Panc1 (cell line): ENCODE data around the gene EVI5. TPM values are rescaled to one million over a fixed set of nuclear protein-coding genes. Genes with fewer than 3 reads are reported as not detected.
A peak's percentile ranks its signal among the peaks of the same experiment; 100 is the strongest.

Source experiments
- ATAC-seq: fragments of 200-7000 bp; cut with Tn5 transposase; 2 replicates; pipeline ENCODE4 v1.9.1; 2020; ENCODE audit warnings: mild to moderate bottlenecking, moderate library complexity
- BruUV-seq: library from RNA; stranded (reverse); fragments of 400-500 nt; replicated peaks from 2 replicates; lab custom pipeline; 2021; lab: Mats Ljungman, UMichigan
- CTCF ChIA-PET: fragments of 300-600 bp; sonication (Branson Sonifier 250); formaldehyde crosslinking; loops from one replicate; lab custom pipeline; 2022; ENCODE audit warnings: antibody characterized with exemption; lab: Charles Lee
- POLR2A ChIA-PET: fragments of 300-600 bp; sonication (Branson Sonifier 250); formaldehyde crosslinking; loops from one replicate; lab custom pipeline; 2022; ENCODE audit warnings: antibody characterized with exemption; lab: Charles Lee
- DNase-seq: peaks from one replicate; pipeline ENCODE4 v3.0.0-alpha.2; 2010; ENCODE audit warnings: low read depth, low spot score
- H3K27ac ChIP-seq: 2 replicates; pipeline ENCODE4 v1.5.1; 2011; ENCODE audit warnings: mild to moderate bottlenecking, low read length, inconsistent platforms
- H3K27me3 ChIP-seq: fragments of 200-500 bp; sonication (Bioruptor generic); 2 replicates; pipeline ENCODE4 v1.6.0; 2014; ENCODE audit warnings: low read length, inconsistent platforms; ENCODE audit not compliant: control insufficient read depth, insufficient read depth
- H3K36me3 ChIP-seq: fragments of 200-500 bp; sonication (Bioruptor generic); 2 replicates; pipeline ENCODE4 v1.5.1; 2014; ENCODE audit warnings: inconsistent platforms, mild to moderate bottlenecking, low read length, moderate library complexity; ENCODE audit not compliant: control insufficient read depth, insufficient read depth
- H3K4me1 ChIP-seq: 2 replicates; pipeline ENCODE4 v1.5.1; 2011; ENCODE audit warnings: inconsistent platforms, mild to moderate bottlenecking, low read length, moderate library complexity; ENCODE audit not compliant: control insufficient read depth, insufficient read depth
- H3K4me3 ChIP-seq, 2 experiments: 2 replicates each; pipeline ENCODE4 v1.5.1; 2011 to 2012; ENCODE audit warnings: low read depth in 2 of 2, low read length in 2 of 2, mild to moderate bottlenecking in 2 of 2, inconsistent platforms in 1 of 2, moderate library complexity in 1 of 2
- H3K9me3 ChIP-seq: fragments of 200-500 bp; sonication (Bioruptor generic); 2 replicates; pipeline ENCODE4 v1.5.1; 2014; ENCODE audit warnings: low read depth, mild to moderate bottlenecking, inconsistent platforms, low read length, moderate library complexity; ENCODE audit not compliant: control insufficient read depth, insufficient read depth
- CTCF ChIP-seq: fragments of 450-650 bp; IDR thresholded peaks from 2 replicates; pipeline ENCODE4 v1.5.1; 2017; ENCODE audit warnings: mild to moderate bottlenecking
- POLR2AphosphoS5 ChIP-seq: IDR thresholded peaks from 2 replicates; pipeline ENCODE4 v1.6.1; 2012; ENCODE audit warnings: mild to moderate bottlenecking, low read depth, low read length, moderate library complexity
- REST ChIP-seq, 2 experiments: IDR thresholded peaks; 2 replicates each; pipeline ENCODE4 v1.6.1; 2011 to 2012; ENCODE audit warnings: low read depth in 2 of 2, control low read depth in 1 of 2, low read length in 1 of 2, mild to moderate bottlenecking in 1 of 2, moderate library complexity in 1 of 2; ENCODE audit not compliant: insufficient read depth in 1 of 2
- SIN3A ChIP-seq: IDR thresholded peaks from 2 replicates; pipeline ENCODE4 v1.6.1; 2012; ENCODE audit warnings: low read depth, mild to moderate bottlenecking, low read length, moderate library complexity, borderline replicate concordance; ENCODE audit not compliant: insufficient read depth
- TCF7L2 ChIP-seq: IDR thresholded peaks from 2 replicates; pipeline ENCODE4 v1.6.1; 2011; ENCODE audit warnings: mild to moderate bottlenecking, low read depth, low read length, inconsistent platforms
- in situ Hi-C: cut with HindIII; loops from 2 replicates; pipeline ENCODE4 v1.10.0; 2016; ENCODE audit warnings: low sequenced_read_pairs, low pct_unique_long_range_greater_than_20kb
- intact Hi-C: fragments of 100-400 bp; cut with micrococcal nuclease; formaldehyde crosslinking; loops from one replicate; pipeline ENCODE4 v1.10.0; 2022; ENCODE audit not compliant: unreplicated experiment
- total RNA-seq: library from RNA; stranded (reverse); gene quantifications from one replicate; pipeline ENCODE4 v1.2.1, GENCODE V29; 2021; ENCODE audit not compliant: unreplicated experiment

Gene EVI5
- total RNA-seq, 1 experiment from 2014 or later = 21.2 TPM

GRCh38 chr1:92817986-92818764 lies 33.3 kb upstream of the EVI5 start:
- BruUV-seq = no TSS peak
- ChIA-PET CTCF (interaction anchor here (0.6 to 0.7 kb wide), 2 partner anchors 69 to 71 kb away, joined by 4 to 5 read pairs; no protein-coding TSS in a partner anchor), POLR2A (no interaction called here)
- no peaks in the 10 kb centered on the region for H3K4me1 ChIP-seq
- ATAC-seq (no peak), DNase-seq (no peak)
- no peaks in the 10 kb centered on the region for H3K27me3 ChIP-seq
- TF ChIP-seq POLR2AphosphoS5 = no peak
- TF ChIP-seq CTCF = peak; percentile 72
- intact Hi-C loops (no loop called here), in situ Hi-C loops (no loop called here)
- no peak overlapping the region for H3K27ac ChIP-seq
- no peaks in the 10 kb centered on the region for H3K36me3 ChIP-seq
- no peak overlapping the region for H3K4me3 ChIP-seq
- H3K9me3 ChIP-seq = no peaks in the 10 kb centered on the region

- Histone ChIP-seq H3K27ac (no peak overlapping the region), H3K9me3 (no peaks in the 10 kb centered on the region), H3K4me3 (no peak overlapping the region), H3K4me1 (no peaks in the 10 kb centered on the region), H3K36me3 (no peaks in the 10 kb centered on the region), H3K27me3 (no peaks in the 10 kb centered on the region)
- TF ChIP-seq POLR2AphosphoS5 = no peak
- no peak for TF ChIP-seq CTCF
- no peak for TF ChIP-seq TCF7L2
- no peak for TF ChIP-seq SIN3A
- TF ChIP-seq REST (IDR thresholded peaks at IDR 0.05; ENCODE audit: insufficient read depth in 1 of 2, low read depth in 2 of 2, low read length in 1 of 2) = no peak
- DNase-seq (no peak), ATAC-seq (no peak)
- in situ Hi-C loops = no loop called here
- ChIA-PET POLR2A (no interaction called here), CTCF (no interaction called here)
- intact Hi-C loops = no loop called here
- no TSS peak for BruUV-seq
These were observed 32.3 kb upstream of the EVI5 start for GRCh38 chr1:92817137-92817697.
